Gastrocnemius medialis (tissue), 4 donors: ENCODE measurements around the gene CPA5.

Source experiments
- CTCF ChIP-seq, 5 experiments: fragments of 450-650 bp in 3 of 5; fragments of 200-600 bp in 2 of 5; sonication (generic) in 2 of 5; IDR thresholded peaks in 4 of 5; conservative IDR thresholded peaks in 1 of 5; 1 replicate in 4 of 5; 2 replicates in 1 of 5; pipeline ENCODE4 v1.5.1; 2016 to 2019; ENCODE audit warnings: antibody characterized with exemption in 5 of 5, mild to moderate bottlenecking in 3 of 5, moderate library complexity in 3 of 5
- POLR2A ChIP-seq, 2 donors: fragments of 450-650 bp; IDR thresholded peaks; one replicate each; pipeline ENCODE4 v1.6.1; 2017; ENCODE audit warnings: antibody characterized with exemption in 2 of 2, mild to moderate bottlenecking in 2 of 2, moderate library complexity in 2 of 2

GRCh38 chr7:130314305-130314704 lies 30.3 kb upstream of the CPA5 start:
- TF ChIP-seq CTCF (IDR thresholded peaks at IDR 0.05 in 4 of 5, conservative IDR thresholded peaks at IDR 0.05 in 1 of 5): no peak
- no peak for TF ChIP-seq POLR2A (IDR thresholded peaks at IDR 0.05)
